Raji (cell line): ENCODE results near the gene RTF1.

Experiments
- POLR2A ChIP-seq: IDR thresholded peaks from 2 replicates; pipeline ENCODE4 v1.6.1; 2011; ENCODE audit warnings: low read depth, low read length, control low read depth; ENCODE audit not compliant: insufficient read depth

RTF1 gene

DNA sequence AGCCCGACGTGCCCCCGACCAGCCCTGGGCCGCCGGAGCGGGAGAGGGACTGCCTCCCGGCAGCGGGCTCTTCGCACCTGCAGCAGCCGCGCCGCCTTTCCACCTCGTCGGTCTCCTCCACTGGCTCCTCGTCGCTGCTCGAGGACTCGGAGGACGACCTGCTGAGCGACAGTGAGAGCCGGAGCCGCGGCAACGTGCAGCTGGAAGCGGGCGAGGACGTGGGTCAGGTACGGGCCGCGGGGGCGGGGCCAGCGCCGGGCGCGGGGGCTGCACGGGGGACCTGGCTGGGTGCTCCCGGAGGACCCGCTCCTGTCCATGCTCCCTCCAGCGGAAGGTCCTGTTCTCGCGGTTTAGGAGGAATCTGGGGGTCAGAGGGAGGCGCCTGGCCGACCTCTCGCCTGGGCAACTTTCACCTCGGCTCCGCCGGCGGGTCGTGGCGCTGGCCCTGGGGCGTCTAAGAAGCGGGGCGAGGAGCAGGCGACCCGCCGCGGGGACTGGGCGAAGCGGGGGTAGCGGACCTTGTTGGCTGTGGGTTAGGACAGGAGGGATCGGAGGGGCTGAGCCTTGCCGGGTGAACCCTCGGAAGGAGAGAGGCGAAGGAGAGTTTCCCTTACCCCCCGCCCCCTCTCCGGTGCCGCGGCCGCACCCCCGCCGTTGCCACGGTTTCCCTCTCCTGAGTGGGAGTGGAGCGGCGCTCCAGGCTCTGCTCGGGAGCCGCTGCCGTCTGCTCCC is 77.5 kb downstream of the RTF1 start:
- TF ChIP-seq POLR2A, result no peak

DNA sequence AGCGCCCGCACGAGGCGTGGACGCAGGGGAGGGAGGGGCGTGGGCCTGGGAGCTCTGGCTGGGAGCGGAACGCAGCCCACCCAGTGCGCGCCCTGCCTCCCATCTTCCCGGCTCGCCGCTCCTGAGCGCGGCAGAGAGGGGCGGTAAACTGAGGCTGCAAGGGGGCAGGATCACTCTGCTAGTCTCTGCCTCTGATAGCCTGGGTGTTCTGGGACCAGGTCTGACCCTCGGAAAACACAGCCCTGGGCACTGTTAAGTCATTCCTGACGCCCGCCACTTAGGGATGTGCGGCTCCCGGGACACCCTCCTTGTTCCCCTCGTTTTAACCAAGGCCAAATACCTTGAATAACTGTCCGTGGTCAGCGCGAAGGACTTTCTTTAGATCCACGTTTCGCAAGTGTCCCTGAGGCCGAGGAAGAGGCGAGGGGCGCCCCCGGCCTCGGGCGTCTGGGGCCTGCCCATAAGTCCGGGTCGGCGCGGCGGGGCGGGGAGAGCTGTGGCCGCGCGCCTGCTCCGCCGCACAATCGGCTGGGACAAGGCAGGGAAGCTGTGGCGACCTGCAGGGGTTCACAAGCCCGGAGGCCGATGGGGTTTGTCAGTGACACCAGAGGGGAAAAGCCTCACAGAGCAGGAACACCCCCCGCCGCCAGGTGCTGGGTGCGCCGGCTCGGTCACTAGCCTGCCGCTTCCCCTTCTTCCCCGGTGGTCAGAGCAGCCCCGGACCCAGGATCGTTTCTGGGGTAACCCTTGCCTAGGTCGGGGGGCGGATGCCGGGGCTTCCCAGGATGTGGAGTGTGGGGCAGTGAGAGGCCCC is 78.2 kb downstream of the RTF1 start:
- no peak for TF ChIP-seq POLR2A

DNA sequence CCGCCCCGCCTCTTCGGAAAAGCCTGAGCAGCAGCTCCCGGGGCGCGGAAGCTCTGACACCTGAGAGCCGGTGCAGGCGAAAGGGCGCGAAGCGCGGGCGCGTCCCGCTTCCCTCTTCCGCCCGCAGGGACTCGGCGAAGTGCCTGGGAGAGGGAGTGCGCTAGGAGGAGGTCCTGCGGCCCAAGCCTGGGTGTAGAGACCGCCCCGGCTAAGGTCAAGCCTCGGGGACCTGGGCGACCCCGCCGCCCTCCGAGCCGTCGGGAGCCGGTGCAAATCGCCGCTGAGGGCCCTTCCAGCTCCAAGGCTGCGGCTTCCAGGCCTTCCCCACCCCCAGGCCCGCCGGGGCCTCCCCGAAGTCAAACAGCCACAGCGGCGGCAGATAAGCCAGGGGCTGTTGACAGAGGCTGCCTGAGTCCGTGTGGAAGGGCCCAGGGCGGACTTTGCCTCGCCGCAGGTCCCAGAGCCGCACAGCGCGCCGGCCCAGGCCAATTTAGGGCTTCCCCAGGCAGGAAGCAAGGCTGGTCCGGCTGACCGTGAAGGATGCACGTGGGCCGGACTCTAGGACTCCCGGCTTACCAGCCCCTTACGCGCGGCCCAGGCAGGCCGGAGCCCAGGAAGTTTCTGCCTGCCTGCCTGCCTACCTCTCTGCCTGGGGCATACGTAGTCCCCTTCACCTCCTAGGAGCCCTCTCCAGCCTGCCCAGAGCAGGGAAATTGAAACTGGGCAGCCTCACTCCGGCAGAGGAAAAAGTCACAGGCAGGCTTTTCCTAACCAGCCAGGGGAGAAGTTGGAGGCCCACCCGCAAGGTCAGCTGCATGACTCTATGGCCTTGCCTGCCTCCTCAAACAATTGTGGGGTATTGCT is 79.1 kb downstream of the RTF1 start:
- no peak for TF ChIP-seq POLR2A

DNA sequence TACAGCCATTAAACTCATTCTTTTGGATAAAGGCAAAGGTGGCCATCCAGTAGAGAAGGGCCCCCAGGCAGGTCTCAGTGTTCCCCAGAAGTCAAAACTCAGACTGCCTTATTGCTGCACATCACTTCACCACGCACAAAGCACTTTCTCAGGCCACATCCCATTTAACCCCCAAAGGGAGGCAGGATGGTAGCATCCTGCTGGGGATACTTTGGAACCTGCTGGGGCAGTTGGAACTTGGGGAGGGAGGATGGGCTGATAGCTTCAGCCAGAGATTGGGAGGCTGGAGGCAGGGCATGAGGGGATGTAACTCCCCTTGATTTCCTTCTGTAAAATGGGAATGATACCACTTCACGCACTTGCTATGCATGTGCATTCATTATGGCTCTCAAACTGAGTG is 81.8 kb downstream of the RTF1 start:
- no peak for TF ChIP-seq POLR2A

- TF ChIP-seq POLR2A, result no peak
Observed at GRCh38 chr15:41499109-41499851, 82.4 kb downstream of the RTF1 start.

DNA sequence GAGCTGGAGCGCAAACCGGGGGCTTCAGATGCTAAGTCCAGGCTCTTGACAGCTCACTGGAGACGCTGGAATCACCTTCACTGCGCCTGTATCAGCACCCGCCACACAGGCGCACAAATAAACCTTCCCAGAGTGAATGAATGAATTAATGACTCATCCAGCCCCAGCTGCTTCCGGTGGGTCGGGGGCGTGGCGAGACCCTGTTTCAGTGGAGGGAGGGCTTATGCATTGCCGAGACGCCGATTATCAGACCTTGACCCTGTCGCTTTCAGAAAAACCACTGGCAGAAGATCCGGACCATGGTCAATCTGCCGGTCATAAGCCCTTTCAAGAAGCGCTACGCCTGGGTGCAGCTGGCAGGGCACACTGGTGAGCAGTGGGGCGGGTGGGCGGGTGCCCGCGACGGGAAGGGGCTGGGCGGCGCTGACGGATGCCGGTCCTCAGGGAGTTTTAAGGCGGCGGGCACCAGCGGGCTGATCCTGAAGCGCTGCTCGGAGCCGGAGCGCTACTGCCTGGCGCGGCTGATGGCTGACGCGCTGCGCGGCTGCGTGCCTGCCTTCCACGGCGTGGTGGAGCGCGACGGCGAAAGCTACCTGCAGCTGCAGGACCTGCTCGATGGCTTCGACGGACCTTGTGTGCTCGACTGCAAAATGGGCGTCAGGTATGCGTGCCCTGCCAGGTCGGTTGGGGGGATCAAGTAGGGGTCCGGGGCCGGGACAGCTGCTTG is 84.5 kb downstream of the RTF1 start:
- TF ChIP-seq POLR2A, result no peak

DNA sequence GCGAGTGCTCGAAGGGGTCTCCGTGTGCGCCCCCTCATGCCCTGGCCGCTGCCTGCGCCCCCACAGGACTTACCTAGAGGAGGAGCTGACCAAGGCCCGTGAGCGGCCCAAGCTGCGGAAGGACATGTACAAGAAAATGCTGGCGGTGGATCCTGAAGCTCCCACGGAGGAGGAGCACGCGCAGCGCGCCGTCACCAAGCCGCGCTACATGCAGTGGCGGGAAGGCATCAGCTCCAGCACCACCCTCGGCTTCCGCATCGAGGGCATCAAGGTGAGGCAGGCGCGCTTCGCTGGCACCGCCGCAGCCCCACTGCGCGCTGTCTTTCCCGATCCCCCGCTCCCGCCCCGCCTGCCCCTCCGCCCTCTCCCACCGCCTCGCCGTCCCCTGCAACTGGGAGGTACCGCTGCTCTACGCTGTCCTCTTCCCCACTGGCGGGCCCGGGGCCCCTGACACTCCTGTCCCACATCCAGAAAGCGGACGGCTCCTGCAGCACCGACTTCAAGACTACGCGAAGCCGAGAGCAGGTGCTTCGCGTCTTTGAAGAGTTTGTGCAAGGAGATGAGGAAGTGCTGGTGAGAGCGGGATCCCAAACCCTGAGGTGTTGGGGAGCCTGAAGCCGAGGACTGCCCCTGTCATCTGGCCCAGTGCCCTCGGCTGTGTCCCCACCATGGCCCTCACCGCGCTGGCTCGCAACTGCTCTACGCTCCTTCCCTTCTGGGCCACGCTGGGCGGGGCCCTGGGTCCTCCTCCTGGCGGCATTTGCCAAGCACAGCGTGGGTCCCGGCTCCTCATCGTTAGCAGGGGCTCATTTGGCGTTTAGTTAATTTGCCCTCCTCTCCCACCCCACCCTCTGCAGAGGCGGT is 85.3 kb downstream of the RTF1 start:
- no peak for TF ChIP-seq POLR2A

DNA sequence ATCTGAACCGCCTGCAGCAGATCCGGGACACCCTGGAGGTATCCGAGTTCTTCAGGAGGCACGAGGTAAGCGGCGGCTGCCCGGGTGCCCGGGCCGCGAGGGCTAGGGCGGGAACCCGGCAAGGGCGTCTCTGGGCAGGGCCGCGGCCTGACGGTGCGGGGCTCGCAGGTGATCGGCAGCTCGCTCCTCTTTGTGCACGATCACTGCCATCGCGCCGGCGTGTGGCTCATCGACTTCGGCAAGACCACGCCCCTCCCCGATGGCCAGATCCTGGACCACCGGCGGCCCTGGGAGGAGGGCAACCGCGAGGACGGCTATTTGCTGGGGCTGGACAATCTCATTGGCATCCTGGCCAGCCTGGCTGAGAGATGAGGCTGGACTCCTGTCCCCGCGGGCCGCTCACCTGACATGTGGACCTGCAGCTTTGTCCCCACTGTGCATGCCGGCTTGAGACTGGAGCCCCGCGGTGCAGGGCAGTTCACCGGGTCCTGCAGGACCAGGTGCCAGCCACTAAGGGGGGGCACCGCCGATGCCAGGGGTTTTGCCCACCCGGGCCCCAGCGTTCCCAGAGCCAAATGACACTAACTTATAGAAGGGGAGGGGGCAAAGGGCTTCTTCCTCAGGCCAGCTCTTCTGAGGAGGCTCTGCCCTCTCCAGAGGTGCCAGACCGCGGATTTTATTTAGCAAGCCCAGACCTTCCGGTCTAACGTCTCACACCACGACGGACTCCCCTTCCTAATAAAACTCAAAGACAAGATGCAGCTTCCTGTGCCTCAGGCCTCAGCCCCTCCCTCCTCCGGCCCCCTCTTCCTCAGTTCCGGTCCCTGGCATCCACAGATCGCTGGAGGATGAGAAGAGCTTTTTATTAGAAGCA is 86.1 kb downstream of the RTF1 start:
- TF ChIP-seq POLR2A, result no peak

DNA sequence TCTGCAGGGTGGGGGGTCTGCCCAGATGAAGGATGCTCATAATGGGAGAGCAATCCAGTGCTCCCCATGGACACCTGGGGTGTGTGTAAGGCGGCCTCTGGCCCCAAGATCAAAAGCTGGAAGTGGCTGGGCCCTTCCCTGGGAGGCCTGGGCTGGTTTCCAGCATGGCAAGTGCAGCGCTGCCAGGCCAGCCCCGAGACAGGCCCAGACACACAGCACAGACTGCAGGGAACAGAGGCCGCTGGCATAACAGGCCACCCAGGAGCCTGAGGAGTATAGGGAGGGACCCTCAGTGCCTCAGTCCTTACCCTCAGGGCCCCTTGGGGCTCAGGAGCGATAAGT is 86.7 kb downstream of the RTF1 start:
- TF ChIP-seq POLR2A, result no peak

DNA sequence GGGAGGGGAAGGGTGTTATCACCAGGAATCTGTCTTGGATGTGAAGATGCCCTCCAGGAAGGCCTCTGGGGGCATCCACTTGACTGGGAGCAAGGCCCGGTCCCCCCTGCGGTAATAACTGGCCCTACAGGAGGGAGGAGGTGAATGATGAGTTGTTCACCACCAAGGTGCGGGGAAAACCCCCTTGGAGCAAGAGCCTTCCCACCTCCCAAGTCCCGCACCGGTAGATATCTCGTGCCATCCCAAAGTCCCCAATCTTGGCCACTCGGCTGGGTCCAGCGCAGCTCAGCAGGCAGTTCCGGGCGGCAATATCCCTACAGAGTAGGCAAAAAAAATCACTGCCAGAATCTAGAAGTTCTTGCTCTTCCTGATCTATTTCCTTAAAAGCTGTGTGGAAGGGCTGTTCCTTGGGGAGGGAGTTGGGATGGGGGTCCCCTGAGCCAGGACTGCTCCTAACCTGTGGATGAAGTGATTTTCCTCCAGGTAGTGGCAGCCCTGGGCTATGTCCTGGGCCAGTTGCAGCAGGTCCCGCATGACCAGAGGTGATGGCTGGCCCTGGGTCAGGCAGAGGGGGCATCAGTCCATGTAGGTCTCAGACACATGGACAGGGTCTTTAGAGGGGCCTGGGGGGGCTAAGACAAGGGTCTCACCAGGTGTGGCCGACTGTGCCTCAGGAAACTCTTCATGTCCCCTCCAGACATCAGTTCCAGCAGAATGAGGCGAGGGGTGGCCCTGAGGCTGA is 88.0 kb downstream of the RTF1 start:
- TF ChIP-seq POLR2A, result no peak

GRCh38 chr15:41505776-41506175 is 88.9 kb downstream of the RTF1 start:
- no peak for TF ChIP-seq POLR2A
